Mononuclear cell (primary cell): ENCODE data around the gene PCDHGC5. TPM values are rescaled to one million over a fixed set of nuclear protein-coding genes. Genes with fewer than 3 reads are reported as not detected.

Experiments
- H3K27me3 ChIP-seq: 2 replicates; pipeline ENCODE4 v1.6.0; 2011; ENCODE audit warnings: low read length, control low read depth; ENCODE audit not compliant: insufficient read depth
- H3K4me1 ChIP-seq: 2 replicates; pipeline ENCODE4 v1.5.1; 2011; ENCODE audit warnings: mild to moderate bottlenecking, low read length, control low read depth; ENCODE audit not compliant: insufficient read depth
- H3K4me3 ChIP-seq: 2 replicates; pipeline ENCODE4 v1.5.1; 2011; ENCODE audit warnings: mild to moderate bottlenecking, low read length, moderate library complexity
- H3K9me3 ChIP-seq: 2 replicates; pipeline ENCODE4 v1.5.1; 2011; ENCODE audit warnings: low read depth, mild to moderate bottlenecking, control low read depth, low read length
- total RNA-seq: library from RNA; depleted of rRNA; stranded (reverse); fragments of >200 nt; gene quantifications from one replicate; pipeline ENCODE4 v1.2.3, GENCODE V29; 2012

Gene PCDHGC5
- total RNA-seq, 1 donor, result not detected

- no peak within 1 kb of the TSS for H3K4me3 ChIP-seq
- H3K4me1 ChIP-seq, result peaks cover 7% of the 10 kb centered on the region
- peaks cover 66% of the 10 kb centered on the region for H3K27me3 ChIP-seq
- H3K9me3 ChIP-seq, result no peaks in the 10 kb centered on the region
Observed at GRCh38 chr5:141484641-141485311, 4.1 kb upstream of the PCDHGC5 start, which contains the start of gene PCDHGC4. PCDHGC4 (plus strand) TSS chr5:141485030; CDS start chr5:141485174, 144 bp downstream.

GRCh38 chr5:141485321-141486055 lies 3.4 kb upstream of the PCDHGC5 start:
- Histone ChIP-seq H3K9me3 (no peaks in the 10 kb centered on the region), H3K4me3 (no peak overlapping the region), H3K4me1 (peaks cover 7% of the 10 kb centered on the region), H3K27me3 (peaks cover 66% of the 10 kb centered on the region)

DNA sequence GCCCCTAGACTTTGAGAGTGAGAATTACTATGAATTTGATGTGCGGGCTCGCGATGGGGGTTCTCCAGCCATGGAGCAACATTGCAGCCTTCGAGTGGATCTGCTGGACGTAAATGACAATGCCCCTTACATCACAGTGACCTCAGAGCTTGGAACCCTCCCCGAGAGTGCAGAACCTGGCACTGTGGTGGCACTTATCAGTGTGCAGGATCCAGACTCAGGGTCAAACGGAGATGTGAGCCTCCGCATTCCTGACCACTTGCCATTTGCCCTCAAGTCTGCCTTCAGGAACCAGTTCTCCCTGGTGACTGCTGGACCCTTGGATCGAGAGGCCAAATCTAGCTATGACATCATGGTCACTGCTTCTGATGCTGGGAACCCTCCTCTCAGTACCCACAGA lies 2.8 kb upstream of the PCDHGC5 start:
- H3K4me1 ChIP-seq, result peaks cover 7% of the 10 kb centered on the region
- no peak overlapping the region for H3K4me3 ChIP-seq
- peaks cover 66% of the 10 kb centered on the region for H3K27me3 ChIP-seq
- no peaks in the 10 kb centered on the region for H3K9me3 ChIP-seq

GRCh38 chr5:141487131-141487530 lies 1.8 kb upstream of the PCDHGC5 start:
- Histone ChIP-seq H3K9me3 (no peaks in the 10 kb centered on the region), H3K27me3 (peaks cover 74% of the 10 kb centered on the region), H3K4me3 (no peak overlapping the region), H3K4me1 (peaks cover 14% of the 10 kb centered on the region)

DNA sequence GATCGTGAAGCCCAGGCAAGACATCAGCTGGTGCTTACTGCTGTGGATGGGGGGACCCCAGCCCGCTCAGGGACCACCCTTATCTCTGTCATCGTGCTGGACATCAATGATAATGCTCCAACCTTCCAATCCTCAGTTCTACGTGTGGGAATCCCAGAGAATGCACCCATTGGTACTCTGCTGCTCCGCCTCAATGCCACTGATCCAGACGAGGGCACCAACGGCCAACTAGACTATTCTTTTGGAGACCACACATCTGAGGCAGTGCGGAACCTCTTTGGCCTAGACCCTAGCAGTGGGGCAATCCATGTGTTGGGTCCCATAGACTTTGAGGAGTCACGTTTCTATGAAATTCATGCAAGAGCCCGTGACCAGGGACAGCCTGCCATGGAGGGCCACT lies 960 bp downstream of the PCDHGC5 start:
- Histone ChIP-seq H3K4me1 (peaks cover 18% of the 10 kb centered on the region), H3K4me3 (no peak overlapping the region), H3K27me3 (peaks cover 79% of the 10 kb centered on the region), H3K9me3 (no peaks in the 10 kb centered on the region)

GRCh38 chr5:141490271-141490670 lies 1.4 kb downstream of the PCDHGC5 start:
- Histone ChIP-seq H3K27me3 (peaks cover 79% of the 10 kb centered on the region), H3K9me3 (no peaks in the 10 kb centered on the region), H3K4me3 (no peak overlapping the region), H3K4me1 (peaks cover 14% of the 10 kb centered on the region)

- Histone ChIP-seq H3K4me3 (no peak overlapping the region), H3K27me3 (peaks cover 74% of the 10 kb centered on the region), H3K9me3 (no peaks in the 10 kb centered on the region)
Observed at GRCh38 chr5:141490771-141491170, 1.9 kb downstream of the PCDHGC5 start.

GRCh38 chr5:141491323-141492167 lies 2.7 kb downstream of the PCDHGC5 start:
- Histone ChIP-seq H3K27me3 (peaks cover 73% of the 10 kb centered on the region), H3K4me1 (peaks cover 13% of the 10 kb centered on the region), H3K4me3 (no peak overlapping the region), H3K9me3 (no peaks in the 10 kb centered on the region)

More at GRCh38 chr5:141490771-141491170, 1.9 kb downstream of the PCDHGC5 start:
- H3K4me1 ChIP-seq, result peaks cover 13% of the 10 kb centered on the region

DNA sequence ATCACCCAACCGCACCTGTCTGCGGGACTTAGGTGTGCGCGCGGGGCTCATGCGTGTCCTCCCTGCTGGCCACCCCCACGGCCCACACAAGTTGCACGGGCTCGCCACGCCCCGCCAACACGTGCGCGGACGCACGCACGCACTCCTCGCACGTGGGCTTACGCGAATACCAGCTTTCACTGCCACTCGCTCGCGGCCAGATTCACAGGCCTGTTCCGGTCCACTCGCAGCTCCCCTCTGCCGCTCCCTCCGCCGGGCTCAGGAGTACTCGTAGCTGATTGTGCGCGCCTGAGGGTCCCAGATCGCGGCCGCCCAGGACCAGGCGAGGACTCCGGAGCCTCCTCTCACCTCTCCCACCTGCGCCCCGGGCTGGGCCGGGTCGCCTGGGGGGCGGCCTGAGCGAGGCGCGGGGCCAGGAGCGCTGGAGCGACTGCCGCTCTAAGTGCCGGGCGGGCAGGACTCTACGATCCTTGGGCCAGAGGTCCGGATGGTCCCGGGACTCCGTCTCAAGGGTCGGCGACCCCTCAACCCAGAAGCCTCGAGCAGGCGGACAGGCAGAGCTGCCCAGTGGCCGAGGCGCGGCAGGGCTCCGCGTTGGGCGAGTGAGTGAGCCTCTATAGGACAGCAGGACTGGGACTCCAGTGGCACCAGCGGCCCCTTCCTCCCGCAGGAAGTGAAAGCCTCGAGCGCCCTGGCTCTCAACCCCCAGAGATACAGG lies 3.4 kb downstream of the PCDHGC5 start:
- no peak overlapping the region for H3K4me3 ChIP-seq
- peaks cover 65% of the 10 kb centered on the region for H3K27me3 ChIP-seq
- peaks cover 13% of the 10 kb centered on the region for H3K4me1 ChIP-seq
- H3K9me3 ChIP-seq, result no peaks in the 10 kb centered on the region

DNA sequence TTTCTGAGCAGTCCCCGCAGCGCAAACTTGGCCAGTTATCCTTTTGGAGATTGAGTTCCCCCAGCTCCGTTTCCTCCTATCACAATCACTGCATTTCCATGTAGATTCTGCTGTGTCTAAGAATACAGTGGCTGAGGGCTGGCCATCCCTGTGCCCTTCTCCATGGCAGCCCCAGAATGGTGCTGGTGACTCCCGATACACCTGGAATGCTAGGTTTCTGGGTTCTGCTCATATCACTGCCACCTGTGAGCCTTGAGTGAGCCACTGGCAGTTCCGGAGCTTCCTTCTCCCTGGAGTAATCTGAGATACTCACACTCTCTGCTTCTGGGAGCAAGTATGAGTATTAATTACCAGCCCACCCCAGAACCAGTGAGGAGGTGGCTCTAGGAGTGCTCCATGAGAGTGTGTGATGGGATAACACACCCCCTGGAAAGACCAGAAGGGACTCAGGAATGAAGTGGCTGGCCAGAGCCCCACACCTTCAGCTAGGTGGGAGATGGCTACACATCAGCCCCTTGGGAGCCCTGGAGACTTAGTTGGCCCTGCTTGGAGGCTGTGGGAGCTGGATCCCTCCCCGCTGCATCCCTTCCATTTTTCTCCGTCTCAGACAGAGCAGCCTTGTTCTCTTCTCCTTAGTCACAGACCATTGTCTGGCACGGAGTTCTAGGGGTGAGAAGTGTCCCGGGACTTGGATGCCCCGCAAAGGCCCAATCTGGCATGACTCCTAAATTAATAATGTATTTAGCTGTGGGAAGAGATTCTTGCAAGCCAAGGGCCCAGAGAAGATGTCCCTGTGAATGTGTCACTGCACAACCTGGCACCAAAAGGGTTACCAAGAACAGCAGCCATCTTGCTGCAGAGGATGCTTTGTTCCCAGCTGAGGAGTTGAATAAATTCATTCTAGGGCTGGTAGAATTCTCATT lies 4.9 kb downstream of the PCDHGC5 start:
- H3K9me3 ChIP-seq, result no peaks in the 10 kb centered on the region
- H3K4me1 ChIP-seq, result peaks cover 13% of the 10 kb centered on the region
- H3K27me3 ChIP-seq, result peaks cover 61% of the 10 kb centered on the region

GRCh38 chr5:141494761-141495452 lies 6.0 kb downstream of the PCDHGC5 start:
- Histone ChIP-seq H3K27me3 (peaks cover 58% of the 10 kb centered on the region), H3K4me3 (no peak overlapping the region), H3K4me1 (peaks cover 13% of the 10 kb centered on the region), H3K9me3 (no peaks in the 10 kb centered on the region)

More for the DNA sequence above, 4.9 kb downstream of the PCDHGC5 start:
- no peak overlapping the region for H3K4me3 ChIP-seq

- Histone ChIP-seq H3K9me3 (no peaks in the 10 kb centered on the region), H3K27me3 (peaks cover 54% of the 10 kb centered on the region), H3K4me1 (peaks cover 13% of the 10 kb centered on the region), H3K4me3 (no peak overlapping the region)
Observed at GRCh38 chr5:141495453-141495811, 6.6 kb downstream of the PCDHGC5 start.

DNA sequence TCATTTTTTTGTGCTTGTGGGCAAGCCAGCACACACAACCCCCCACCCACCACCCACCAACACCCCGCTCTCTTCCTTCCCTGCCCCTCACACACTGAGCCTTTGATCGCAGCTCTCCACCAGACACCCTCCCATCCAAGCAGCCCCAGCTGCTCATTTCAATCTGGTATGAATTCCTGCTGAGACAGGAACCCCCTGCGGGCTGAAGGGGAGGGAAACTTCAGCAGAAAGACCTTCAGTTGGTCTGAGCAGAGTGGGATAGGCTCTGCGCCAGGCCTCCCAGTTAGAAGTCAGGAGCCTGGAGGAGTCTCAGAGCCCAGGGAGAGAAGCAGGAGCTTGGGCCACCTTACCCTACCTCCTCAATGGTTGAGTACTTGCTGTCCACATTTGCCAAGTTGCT lies 7.2 kb downstream of the PCDHGC5 start:
- Histone ChIP-seq H3K4me3 (no peak overlapping the region), H3K9me3 (no peaks in the 10 kb centered on the region), H3K4me1 (peaks cover 13% of the 10 kb centered on the region), H3K27me3 (peaks cover 49% of the 10 kb centered on the region)
